Duodenal mucosa (tissue), 2 donors: ENCODE data around the gene CLRN3.

ENCODE experiments used
- H3K27ac ChIP-seq: one replicate; pipeline ENCODE4 v1.7.0; 2013; ENCODE audit warnings: low read depth, low read length
- H3K27me3 ChIP-seq, 2 donors: one replicate each; pipeline ENCODE4 v1.7.0; 2013; ENCODE audit warnings: low read length in 2 of 2, control low read depth in 1 of 2; ENCODE audit not compliant: insufficient read depth in 2 of 2, control insufficient read depth in 1 of 2
- H3K36me3 ChIP-seq, 2 donors: one replicate each; pipeline ENCODE4 v1.7.0; 2013; ENCODE audit warnings: low read length in 2 of 2, control low read depth in 1 of 2; ENCODE audit not compliant: insufficient read depth in 2 of 2, control insufficient read depth in 1 of 2
- H3K4me1 ChIP-seq, 2 donors: one replicate each; pipeline ENCODE4 v1.7.0; 2013; ENCODE audit warnings: low read length in 2 of 2, control low read depth in 1 of 2; ENCODE audit not compliant: insufficient read depth in 2 of 2, control insufficient read depth in 1 of 2
- H3K4me3 ChIP-seq, 2 donors: one replicate each; pipeline ENCODE4 v1.7.0; 2013; ENCODE audit warnings: low read length in 2 of 2, low read depth in 1 of 2
- H3K9ac ChIP-seq, 2 donors: one replicate each; pipeline ENCODE4 v1.7.0; 2013; ENCODE audit warnings: low read length in 2 of 2, low read depth in 1 of 2
- H3K9me3 ChIP-seq, 2 donors: one replicate each; pipeline ENCODE4 v1.7.0; 2013; ENCODE audit warnings: low read length in 2 of 2, control low read depth in 1 of 2; ENCODE audit not compliant: control insufficient read depth in 1 of 2

The CLRN3 gene

GRCh38 chr10:127919418-127920271, 26.9 kb upstream of the CLRN3 start:
- Histone ChIP-seq H3K27me3 (no peaks in the 10 kb centered on the region), H3K36me3 (no peaks in the 10 kb centered on the region), H3K27ac (no peak overlapping the region), H3K4me1 (peaks cover 25% of the 10 kb centered on the region in 2 donors), H3K4me3 (no peak overlapping the region), H3K9ac (no peak overlapping the region), H3K9me3 (no peaks in the 10 kb centered on the region)

DNA sequence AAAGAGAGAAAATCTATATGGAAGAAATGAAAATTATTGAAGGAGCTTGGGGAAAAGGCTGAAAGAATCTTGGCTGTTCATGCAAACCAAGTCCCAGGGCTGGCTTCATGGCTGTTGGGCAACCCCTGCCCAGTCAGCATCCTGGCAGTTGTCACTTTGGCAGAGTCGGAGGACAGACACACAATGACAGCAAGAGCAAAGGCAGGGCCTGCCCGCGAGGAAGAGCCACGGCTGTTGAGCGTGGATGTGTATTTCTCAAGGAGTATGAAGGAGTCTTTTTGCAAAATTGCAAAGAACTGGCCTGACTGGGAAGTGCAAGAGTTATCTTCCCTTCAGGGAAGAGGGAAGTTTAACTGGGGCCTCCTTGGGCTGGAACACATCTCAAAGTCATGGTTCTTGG, 25.8 kb upstream of the CLRN3 start:
- no peak overlapping the region for H3K9ac ChIP-seq
- H3K27me3 ChIP-seq: no peaks in the 10 kb centered on the region
- H3K27ac ChIP-seq: no peak overlapping the region
- H3K4me1 ChIP-seq: peaks cover 25% of the 10 kb centered on the region in 2 donors
- no peaks in the 10 kb centered on the region for H3K9me3 ChIP-seq
- H3K36me3 ChIP-seq: no peaks in the 10 kb centered on the region
- no peak overlapping the region for H3K4me3 ChIP-seq

- H3K27ac ChIP-seq: no peak overlapping the region
- no peaks in the 10 kb centered on the region for H3K9me3 ChIP-seq
- H3K9ac ChIP-seq: no peak overlapping the region
- no peaks in the 10 kb centered on the region for H3K36me3 ChIP-seq
- peaks cover 16 to 17% of the 10 kb centered on the region in 2 donors for H3K4me1 ChIP-seq
- H3K27me3 ChIP-seq: no peaks in the 10 kb centered on the region
- no peak overlapping the region for H3K4me3 ChIP-seq
Observed at GRCh38 chr10:127916826-127917225, 24.1 kb upstream of the CLRN3 start.

DNA sequence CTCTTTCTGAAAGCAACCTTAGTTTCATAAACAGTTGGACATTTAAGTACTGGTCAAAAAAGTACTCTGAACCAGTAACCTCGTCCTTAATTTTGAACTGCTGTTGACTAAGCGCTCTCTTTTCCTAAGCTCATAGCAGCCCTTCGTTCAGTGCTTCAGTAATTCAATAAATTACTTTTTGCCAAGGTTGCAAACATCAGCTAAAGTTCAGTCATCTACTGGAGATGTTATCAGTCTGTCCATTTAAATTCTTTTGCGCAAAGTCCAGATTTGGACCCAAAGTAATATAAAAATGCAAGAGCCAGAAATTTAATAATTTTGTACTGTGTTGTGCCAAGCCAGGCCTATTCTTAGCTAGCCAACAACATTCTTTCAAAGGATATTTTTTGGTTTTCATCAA, 22.6 kb upstream of the CLRN3 start:
- Histone ChIP-seq H3K9me3 (no peaks in the 10 kb centered on the region), H3K4me1 (peaks cover 8 to 10% of the 10 kb centered on the region in 2 donors), H3K27ac (no peak overlapping the region), H3K4me3 (no peak overlapping the region), H3K9ac (no peak overlapping the region), H3K36me3 (no peaks in the 10 kb centered on the region), H3K27me3 (no peaks in the 10 kb centered on the region)

DNA sequence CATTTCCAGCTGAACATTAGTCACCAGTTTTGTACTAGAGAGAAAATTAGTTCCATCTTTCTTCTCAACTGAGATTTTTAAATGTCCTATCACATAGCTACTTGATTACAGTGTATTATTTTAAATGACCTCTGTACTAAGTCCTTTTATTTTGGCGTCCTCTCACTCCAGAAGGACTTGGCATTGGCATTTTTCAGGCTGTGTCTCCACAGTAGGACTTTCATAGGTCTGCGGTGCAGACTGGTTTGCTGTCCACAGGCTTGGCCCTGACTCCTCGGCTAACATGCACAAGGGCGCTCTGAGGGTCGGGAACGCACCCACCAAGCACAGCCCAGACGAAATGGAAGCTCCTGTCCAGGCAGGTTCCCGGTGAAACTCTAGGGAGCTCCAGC, 20.6 kb upstream of the CLRN3 start:
- Histone ChIP-seq H3K27ac (no peak overlapping the region), H3K9me3 (no peaks in the 10 kb centered on the region), H3K4me3 (no peak overlapping the region), H3K4me1 (peaks cover 17 to 23% of the 10 kb centered on the region in 2 donors), H3K36me3 (no peaks in the 10 kb centered on the region), H3K27me3 (no peaks in the 10 kb centered on the region), H3K9ac (no peak overlapping the region)

DNA sequence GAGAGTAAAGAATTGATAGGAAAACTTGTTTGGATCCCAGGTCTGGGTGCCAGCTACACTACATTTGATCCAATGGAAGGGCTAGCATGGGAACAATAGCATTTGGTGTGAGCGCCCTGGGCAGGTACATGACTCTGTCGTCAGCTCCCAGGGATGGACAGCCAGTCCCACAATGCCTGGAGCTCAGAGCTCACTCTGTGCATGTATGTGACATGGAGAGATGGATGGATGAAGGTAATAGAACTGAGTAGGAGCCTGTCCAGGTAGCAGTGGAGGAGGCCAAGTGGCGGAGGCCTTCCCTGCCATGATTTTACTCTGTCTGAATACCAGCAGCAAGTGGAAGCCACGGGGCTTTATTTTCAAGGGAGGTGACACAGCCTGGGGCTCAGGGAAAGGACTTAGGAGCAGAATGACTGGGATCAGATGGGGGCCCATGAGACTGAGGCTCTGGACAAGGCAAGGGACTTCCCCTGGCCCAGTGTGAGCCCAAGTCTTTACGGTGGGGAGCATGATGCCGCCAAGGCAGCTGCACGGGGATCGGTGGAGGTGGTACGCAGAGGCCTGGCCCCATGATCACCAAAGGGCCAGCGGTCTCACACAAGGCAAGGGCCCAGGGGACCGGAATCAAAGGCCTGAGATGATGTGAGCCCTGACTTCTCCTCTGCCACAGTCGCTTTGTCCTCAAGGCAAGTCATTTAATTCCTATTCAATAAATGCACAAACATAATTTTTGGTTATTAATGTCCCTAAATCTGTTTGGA, 20.0 kb upstream of the CLRN3 start:
- H3K27me3 ChIP-seq: no peaks in the 10 kb centered on the region

DNA sequence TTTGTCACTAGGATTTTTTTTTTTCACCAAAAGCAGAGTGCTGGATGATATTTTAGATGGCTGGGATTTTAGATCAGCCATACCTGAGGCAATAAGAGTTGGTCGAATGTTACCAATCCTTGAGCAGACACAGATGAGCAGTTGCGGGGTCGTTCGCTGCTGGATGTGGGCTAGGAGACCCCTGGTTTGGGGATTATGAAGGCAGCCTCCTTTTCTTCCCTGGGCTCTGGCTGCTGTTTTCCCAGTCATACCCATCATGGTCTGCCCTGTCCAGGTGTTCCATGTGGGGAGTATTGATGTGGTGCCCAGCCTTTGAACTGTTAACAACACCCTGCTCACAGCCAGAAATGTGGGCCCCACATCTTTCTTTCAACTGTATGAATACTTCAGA, 19.1 kb upstream of the CLRN3 start:
- H3K27me3 ChIP-seq: no peaks in the 10 kb centered on the region
- no peak overlapping the region for H3K9ac ChIP-seq
- H3K27ac ChIP-seq: no peak overlapping the region
- H3K4me1 ChIP-seq: peaks cover 25 to 29% of the 10 kb centered on the region in 2 donors
- no peaks in the 10 kb centered on the region for H3K36me3 ChIP-seq
- H3K9me3 ChIP-seq: no peaks in the 10 kb centered on the region
- H3K4me3 ChIP-seq: no peak overlapping the region

More for the DNA sequence above, 20.0 kb upstream of the CLRN3 start:
- Histone ChIP-seq H3K4me1 (peaks cover 22 to 29% of the 10 kb centered on the region in 2 donors), H3K36me3 (no peaks in the 10 kb centered on the region), H3K9ac (no peak overlapping the region), H3K27ac (no peak overlapping the region), H3K4me3 (no peak overlapping the region), H3K9me3 (no peaks in the 10 kb centered on the region)

- no peak overlapping the region for H3K27ac ChIP-seq
- no peak overlapping the region for H3K4me3 ChIP-seq
- peaks cover 30 to 33% of the 10 kb centered on the region in 2 donors for H3K4me1 ChIP-seq
- no peaks in the 10 kb centered on the region for H3K27me3 ChIP-seq
- no peak overlapping the region for H3K9ac ChIP-seq
- no peaks in the 10 kb centered on the region for H3K9me3 ChIP-seq
- no peaks in the 10 kb centered on the region for H3K36me3 ChIP-seq
Observed at GRCh38 chr10:127911218-127911866, 18.6 kb upstream of the CLRN3 start.

DNA sequence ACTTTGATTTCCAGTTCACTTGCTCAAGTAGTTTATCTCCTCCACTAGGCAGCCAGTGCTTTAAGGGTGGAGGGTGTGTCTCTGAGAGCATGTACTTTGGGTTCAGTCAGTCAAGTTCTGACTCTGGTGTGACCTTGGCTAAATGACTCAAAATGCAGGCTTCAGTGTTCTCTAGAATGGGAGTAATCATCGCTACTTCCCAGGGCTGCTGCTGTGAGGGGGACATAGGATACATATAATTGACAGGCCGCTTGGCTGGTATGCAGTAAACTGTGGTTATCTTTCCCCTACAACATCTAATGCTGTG, 17.7 kb upstream of the CLRN3 start:
- Histone ChIP-seq H3K27ac (no peak overlapping the region), H3K9me3 (no peaks in the 10 kb centered on the region)

More for the DNA sequence above, 17.7 kb upstream of the CLRN3 start:
- Histone ChIP-seq H3K4me3 (no peak overlapping the region), H3K27me3 (no peaks in the 10 kb centered on the region), H3K36me3 (no peaks in the 10 kb centered on the region), H3K9ac (no peak overlapping the region), H3K4me1 (peaks cover 37 to 42% of the 10 kb centered on the region in 2 donors)
